HG03457 (cell line): Measurements from ENCODE around the gene WWC1.

Experiments
- ATAC-seq: cut with Tn5 transposase; IDR thresholded peaks from one replicate; pipeline ENCODE4 v1.9.1; 2021; ENCODE audit warnings: moderate number of reproducible peaks; ENCODE audit not compliant: unreplicated experiment

The WWC1 gene

DNA sequence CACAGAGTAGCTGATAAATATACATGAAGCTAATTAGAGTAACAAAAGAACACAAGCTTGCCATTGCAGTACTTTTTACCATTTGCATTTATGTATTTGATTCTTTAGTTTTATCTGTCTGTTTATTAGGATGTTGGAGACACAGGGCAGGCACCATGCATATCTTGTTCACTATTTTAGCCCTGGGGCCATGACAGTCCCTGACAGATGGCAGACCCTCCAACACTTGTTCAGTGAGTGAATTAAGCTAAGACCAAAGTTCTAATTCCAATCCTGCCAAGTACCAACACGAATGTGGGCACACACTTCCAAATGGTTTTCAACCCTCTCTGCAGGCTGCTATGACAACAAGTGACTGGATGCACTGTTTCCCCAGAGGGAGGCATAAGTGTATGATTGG lies 182.9 kb downstream of the WWC1 start:
- ATAC-seq: no peak

DNA sequence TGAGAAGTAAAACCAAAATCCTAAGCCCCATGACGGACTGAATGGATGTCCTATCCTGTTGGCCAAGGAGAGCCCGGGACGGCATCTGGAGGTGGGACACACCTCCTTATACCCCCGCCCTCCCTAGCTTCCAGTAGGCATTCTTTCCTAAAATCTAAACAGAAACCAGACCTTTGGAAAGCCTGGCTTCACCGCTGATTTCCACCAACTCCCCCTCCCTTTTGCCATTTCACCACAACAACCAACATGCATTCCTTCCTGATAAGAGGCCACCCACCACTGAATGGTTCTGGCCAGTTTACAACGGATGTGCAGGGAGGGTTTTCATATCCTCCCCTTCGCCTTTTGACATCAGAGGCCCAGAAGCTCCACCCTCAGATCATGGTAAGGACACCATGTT lies 185.6 kb downstream of the WWC1 start:
- ATAC-seq: no peak

DNA sequence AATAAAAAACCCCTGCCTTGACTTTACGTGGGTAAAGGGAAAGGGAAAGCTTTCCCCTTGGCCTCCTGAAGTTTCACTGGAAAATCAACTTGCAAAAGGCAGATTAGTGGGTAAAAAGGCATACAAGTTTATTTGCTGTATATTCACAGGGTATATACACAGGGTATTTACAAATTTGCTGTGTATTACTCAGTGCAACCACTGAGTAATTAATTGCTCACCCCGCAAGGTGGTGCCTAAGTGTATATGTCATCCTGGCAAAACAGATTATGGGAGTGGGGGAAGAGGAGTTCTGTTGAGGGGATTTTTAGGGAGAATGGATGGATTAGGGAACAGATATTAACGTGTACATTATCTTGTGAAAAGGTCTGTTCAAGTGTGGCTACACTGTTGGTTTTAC lies 187.7 kb downstream of the WWC1 start:
- ATAC-seq: no peak

DNA sequence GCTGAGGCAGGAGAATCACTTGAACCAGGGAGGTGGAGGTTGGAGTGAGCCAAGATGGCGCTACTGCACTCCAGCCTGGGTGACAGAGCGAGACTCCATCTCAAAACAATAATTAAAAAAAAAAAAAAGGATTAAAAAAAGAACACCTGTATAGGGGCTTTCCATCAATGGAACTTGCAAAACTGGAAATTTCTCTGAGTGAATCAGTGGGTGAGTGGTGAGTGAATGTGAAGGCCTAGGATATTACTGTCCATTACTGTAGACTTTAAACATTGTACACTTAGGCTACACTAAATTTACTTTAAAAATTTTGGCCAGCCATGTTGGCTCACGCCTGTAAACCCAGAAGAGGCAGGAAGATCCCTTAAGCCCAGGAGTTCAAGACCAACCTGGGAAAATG lies 189.2 kb downstream of the WWC1 start:
- no peak for ATAC-seq

DNA sequence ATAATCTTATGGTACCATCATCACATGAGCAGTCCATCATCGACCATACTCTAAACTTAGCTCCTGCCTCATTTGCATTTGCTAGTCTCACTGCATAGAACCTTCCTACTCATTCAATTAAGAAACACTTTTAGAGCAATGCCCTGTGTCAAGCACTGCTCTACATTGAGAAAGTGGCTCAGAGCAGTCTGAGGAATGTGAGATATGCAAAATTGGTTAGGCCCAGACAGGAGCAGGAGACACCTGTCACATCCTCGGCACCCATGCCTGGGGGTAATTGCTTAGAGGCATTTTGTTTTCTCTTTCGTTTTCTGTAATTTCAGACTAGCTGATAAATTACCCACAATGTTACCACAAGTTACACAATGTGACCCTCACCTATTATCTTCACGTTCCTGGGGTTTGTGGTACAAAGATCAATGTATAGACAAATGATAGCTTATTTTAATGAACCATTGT lies 189.9 kb downstream of the WWC1 start:
- ATAC-seq: peak; percentile 94

DNA sequence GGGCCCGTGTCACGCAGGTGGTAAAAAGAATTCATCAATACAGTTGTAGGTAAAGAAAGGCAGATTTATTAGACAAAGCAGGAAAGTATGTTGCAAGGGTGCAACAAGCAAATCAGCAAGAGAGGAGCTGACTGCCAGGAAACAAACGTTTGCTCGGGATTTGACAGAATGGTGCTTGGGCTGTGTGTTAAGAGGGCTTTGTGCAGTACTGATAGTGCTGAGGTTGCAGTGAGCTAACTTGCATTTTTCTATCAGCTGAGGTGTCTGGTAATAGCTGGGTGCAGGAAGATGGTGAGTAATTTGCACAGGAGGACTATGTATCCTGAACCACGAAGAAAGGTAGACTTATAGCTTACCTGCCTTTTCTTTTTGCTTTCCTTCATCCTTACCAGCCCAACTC lies 190.9 kb downstream of the WWC1 start:
- ATAC-seq: no peak

DNA sequence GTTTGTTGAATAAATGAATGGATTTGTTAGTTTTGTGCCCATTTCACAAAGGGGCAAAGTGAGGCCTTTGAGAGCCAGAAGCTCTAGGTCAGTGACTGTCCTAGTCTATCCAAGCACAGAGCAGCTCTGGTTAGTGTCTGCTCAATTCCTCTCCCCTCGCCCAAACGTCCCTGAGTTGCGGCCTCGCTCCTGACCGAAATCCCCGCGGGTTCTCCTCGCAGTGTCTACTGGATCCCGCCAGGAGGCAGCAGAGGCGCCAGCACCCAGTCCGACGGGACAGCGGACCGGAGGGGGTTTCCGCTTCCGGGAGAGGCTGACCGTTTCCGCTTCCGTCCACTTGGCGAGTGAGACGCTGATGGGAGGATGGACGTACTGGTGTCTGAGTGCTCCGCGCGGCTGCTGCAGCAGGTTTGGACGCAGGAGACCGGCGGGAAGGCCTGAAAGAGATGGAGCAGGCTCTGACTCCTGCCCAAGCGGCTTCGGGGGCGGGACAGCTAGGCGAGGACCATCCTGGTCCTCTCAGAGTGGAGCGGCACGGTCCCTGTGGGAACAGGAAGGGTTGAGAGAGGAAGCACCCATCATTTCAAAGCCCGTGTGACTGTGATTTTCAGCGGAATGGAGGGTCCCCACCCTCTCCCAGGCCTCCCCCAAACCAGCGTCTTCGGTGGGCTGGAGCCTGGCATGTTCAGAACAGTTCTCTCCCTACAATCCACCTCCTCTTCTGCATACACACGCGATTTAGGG lies 194.9 kb downstream of the WWC1 start, which contains the start of gene RARS1:
Gene RARS1, plus strand, starts transcription at position 336 of the 744 bp plus-strand sequence. Its CDS starts 28 bp downstream, at position 364.
- peak; percentile 80 for ATAC-seq

DNA sequence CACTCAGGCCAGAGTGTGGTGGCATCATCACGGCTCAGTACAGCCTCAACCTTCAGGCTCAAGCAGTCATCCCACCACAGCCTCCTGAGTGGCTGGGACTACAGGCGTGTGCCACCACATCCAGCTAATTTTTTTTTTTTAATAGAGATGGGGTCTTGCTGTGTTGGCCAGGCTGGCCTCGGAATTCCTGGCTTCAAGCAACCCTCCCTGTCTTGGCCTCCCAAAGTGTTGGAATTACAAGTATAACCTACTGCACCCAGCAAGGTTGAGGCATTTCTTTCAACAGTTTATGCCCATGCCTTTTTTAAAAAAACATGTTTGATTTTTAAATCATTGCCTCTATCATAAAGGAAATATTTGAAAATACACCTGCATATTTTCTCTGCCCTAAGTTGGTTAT lies 197.6 kb downstream of the WWC1 start:
- no peak for ATAC-seq

DNA sequence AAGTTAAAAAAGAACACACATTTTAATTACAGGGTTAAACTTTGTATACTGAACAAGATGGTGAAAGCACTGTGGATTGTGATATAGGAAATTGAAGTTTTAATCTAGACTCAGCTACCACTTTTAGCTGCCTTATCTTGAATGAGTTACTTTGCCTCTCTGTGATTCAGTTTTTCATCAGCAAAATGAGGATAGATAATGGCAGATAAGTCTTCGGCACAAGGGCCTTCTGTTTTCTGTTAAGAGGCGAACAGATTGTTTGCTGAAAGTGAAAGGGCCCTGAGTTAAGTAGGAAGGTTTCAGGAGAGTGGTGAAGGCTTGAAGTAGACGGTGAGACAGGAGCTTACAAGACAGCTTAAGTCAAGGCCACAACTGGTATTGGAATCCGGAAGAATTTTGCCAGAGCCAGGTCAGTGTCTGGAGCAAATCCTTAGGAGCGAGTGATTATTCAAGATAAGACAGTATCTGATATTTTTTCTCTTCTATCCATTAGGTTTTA lies 202.7 kb downstream of the WWC1 start:
- no peak for ATAC-seq

DNA sequence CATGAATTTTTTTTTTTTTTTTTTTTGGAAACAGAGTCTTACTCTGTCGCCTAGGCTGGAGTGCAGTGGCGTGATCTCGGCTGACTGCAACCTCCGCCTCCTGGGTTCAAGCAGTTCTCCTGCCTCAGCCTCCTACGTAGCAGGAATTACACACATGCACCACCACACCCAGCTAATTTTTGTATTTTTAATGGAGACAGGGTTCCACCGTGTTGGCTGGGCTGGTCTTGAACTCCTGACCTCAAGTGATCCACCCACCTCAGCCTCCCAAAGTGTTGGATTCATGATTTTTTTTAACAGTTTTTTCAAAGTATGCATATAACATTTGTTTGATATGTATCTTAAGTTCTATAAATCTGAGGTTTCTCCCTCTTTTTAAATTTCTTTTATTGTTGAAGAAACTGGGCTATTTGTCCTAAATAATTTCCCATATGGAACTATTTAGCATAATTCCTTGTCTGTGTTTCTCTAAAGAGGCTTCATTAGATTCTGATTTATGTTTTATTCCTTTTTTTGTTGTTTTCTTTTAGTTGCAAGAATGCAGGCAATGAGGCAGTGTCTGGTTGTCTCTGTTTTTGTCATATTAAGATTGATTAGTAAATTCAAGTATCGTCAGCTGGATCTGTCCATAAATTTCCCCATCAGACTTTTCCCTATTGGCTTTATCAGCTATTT lies 211.3 kb downstream of the WWC1 start:
- no peak for ATAC-seq

DNA sequence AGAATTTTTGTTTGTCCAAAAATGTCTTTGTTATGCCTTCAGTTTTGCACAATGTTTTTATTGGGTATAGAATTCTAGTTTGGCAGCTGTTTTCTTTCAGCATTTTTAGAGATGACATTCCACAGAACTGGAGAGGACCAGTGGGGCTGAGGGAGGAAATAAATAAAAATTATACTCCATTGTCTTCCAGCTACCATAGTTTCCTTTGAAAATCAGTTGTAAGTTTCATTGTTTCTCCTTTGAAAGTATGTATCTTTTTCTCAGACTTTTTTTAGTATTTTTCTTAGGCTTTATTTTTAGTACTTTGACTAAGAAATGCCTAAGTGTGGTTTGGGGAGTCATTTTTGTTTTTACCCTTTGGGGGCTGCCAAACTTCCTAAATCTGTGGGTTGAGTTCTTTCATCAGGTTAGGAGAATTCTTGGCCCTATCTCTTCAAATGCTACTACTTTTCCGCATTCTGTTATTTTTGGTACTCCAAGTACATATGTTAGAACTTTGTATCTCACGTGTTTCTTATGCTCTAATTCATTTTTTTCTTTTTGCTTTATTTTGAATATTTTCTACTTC lies 222.5 kb downstream of the WWC1 start:
- no peak for ATAC-seq
